Brain pericyte (primary cell): Measurements from ENCODE around the gene THBD.

Experiments
- DNase-seq: peaks from one replicate; pipeline ENCODE4 v3.0.0-alpha.2; 2012; ENCODE audit warnings: low read depth, low spot score

The THBD gene

DNA sequence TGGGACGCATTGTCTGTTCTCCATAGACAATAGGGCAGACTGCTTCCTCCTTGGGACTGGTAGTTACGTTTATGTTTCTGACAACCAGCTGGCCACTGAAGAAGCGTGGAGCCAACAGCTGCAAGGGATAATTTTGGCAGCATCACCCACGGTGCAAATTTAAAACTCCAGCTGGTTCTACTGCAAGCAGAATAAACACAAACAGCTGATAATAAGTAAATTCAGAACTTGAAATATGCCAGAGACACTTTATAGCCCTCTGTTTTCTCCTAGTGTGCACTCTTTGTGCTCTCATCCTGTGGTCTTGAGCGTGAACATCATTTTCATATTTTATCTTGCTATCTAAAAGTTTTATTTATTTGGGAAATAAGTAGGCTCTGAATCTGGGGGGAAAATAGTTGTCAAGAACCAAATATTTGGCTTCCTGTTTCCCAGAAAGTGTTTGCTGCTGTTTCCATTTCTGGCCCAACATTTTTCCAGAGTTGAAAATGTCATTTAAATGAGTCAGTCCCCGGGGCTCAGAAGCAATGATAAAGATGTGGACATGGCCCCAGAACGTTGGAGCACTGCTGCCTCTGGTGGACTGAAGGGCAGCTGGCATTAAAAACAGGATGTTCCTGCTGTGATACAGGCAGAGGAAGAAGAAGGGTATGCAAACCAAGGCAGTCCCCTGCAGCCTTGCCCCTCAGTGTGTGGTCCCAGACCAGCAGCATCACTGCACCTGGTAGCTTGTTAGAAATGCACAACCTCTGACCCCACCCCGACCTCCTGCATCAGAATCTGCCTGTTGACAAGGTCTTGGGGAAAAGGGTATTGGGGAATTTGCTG, 12.5 kb upstream of the THBD start:
- DNase-seq = no peak

DNA sequence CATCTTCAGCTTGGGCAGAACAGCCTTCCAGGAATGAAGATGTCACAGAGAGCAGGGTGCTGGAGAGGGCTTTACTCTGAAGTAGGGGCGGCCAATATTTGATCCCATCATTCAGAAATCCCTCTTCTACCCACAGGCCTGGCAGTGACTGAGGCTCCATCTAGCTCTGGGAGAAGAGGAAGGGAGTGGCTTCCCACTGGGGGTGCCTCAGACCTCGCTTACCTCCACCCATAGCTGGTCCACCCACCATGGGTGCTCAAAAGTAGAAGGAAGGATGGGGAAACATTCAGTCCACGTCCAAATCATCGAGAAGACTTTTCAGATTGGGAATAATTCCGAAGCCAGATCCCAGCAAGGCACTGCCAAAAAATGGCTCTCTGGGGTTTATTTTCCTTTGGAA, 11.8 kb upstream of the THBD start:
- no peak for DNase-seq

DNA sequence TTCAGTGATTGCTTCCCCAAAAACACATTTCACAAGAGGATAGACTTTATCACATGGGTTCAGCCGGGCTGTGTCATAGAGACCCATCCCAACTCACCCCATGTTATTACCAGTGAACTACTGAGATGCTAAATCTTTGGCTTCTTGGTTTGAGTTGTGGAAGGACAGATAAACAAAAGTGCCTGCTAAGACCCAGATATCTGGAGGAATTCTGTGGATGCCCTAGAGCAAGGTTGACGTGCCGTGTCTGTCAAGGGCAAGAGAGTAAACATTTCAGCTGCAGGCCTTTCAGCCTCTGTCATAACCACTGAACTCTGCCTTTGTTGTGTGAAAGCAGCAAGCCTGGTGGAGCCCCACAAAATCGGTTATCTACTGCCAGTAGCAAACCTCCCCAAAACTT, 11.2 kb upstream of the THBD start:
- DNase-seq = no peak

GRCh38 chr20:23059846-23060245, 10.4 kb upstream of the THBD start:
- no peak for DNase-seq

- DNase-seq = no peak
Observed at GRCh38 chr20:23059001-23059400, 9.5 kb upstream of the THBD start.

GRCh38 chr20:23058240-23058639, 8.8 kb upstream of the THBD start:
- no peak for DNase-seq

DNA sequence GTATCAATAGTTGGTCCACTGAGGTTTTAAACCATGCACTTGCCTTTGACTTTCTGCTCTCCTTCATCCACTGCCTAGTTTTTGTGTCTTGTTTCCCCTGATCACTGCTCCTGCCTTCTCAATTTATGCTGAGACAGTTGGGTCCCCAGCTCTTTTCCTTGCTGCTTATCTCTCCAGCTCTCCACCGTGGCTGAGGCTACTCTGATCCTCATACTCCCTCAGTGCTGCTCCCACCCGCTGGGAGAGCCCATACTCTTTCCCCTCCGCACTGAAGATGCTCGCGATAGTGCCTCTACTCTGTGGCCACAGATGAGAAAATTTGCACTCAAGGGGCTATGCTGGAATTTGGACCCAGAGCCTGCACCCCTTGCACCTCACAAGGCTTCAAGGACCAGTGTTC, 3.4 kb upstream of the THBD start:
- no peak for DNase-seq

GRCh38 chr20:23050847-23051627, 1.6 kb upstream of the THBD start:
- DNase-seq = peak; percentile 65

DNA sequence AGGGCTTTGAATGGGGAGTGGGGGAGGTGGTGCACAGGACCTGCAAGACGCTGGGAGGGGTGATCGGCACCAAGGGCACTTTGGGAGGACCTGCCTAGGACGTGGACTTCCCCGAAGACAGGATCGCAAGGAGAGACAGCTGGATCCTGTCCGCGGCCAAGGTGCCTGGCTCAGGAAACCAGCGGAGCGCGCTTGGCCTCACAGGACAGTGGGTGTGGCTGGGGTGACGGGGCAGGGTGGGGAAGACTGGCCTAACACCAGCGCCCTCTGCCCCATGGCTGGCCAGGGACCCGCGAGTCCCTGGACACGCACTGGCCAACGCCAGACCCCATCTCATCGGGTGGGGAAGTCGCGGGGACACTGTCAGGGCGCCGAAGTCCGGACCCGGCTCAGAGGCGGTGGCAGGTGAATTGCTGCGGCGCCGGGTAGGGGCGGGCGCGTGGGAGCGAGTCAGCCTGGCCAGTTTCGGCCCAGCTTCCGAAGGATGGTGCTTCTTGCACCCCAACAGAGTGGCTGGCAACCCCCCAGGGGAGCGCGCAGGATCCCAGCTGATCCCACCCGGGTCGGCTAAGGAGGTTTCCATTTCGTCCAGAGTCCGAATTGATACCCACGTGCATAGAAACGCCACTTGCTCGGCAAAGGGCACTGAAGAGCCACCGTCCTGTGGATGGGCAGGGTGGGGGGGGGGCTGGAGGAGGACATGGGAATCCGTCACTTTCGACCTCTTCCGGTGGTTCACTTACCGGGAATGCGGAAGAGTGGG, 785 bp upstream of the THBD start:
- no peak for DNase-seq

DNA sequence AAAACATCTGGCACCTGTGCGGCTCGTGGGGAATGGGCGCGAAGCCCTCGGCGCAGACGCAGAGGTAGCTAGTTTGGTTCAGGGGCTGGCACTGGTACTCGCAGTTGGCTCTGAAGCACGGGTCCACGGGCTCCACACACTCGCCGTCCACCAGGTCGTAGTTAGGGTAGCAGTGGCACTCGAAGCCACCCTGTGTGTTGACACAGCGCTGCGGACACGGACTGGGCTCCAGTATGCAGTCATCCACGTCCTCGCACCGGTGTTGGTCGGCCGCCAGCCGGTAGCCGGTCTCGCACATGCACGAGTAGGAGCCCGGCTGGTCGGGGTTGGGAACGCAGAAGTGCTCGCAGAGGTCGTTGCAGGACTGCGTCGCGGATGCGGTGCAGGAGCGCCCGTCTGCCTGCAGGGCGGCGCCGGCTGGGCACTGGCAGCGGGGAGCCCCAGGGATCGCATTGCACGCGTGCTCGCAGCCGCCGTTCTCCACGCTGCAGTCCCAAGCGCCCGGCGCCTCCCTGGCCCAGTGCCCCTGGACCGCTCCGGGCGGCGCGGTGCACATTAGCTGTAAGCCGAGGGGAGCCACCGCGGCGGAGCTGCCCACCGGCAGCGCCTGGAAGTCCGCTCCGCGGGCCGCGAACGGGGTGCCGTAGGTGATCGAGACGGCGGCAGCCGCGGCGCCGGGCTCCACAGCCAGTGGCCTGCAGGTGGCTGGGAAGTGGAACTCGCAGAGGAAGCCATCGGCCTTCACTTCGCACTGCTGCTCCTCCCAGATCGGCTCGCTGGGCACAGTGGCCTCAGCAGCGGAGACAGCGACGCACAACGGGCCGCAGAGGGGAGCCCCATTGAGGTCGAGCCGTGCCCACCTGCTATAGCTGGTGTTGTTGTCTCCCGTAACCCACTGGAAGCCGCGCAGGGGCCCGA, 930 bp downstream of the THBD start:
- no peak for DNase-seq

- no peak for DNase-seq
Observed at GRCh38 chr20:23047738-23048214, 1.7 kb downstream of the THBD start.

GRCh38 chr20:23047001-23047737, 2.3 kb downstream of the THBD start:
- no peak for DNase-seq

DNA sequence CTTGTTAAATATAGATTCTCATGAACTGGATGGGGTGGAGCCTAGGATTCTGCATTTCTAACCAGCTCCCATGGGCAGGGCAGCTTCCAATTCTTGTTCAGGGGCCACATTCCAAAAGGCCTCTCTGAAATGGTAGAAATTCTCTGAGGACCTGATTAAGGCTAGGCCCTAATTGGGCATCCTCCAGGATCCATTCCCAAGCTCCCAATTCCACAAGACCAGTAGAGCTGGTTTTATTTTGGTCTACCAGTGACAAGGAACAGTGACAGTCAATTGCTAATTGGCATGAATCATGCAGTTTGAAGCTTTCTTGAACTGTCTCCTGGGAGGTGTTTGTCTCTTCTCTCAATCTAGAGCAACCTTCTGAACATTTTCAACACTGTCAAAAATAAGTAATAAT, 3.0 kb downstream of the THBD start:
- DNase-seq = no peak

DNA sequence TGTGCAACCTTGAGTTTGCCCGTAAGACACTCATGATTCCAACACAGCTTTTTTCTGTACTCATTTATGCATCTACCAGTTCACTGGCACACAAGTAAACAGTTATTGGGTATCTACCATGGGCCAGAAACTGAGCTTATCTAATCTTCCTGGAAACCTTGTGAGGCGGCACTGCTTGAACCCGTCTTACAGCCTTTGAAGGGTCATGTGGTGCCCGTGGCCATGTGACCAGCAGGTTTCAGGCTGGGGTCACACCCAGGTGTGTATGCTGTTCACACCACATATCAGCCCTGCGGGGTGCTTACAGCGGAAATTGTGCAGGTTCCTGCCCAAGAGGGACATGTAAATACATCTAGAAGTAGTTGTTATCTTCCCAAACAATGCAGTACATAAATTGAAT, 6.1 kb downstream of the THBD start:
- no peak for DNase-seq

- DNase-seq = no peak
Observed at GRCh38 chr20:23042270-23042669, 7.2 kb downstream of the THBD start.

DNA sequence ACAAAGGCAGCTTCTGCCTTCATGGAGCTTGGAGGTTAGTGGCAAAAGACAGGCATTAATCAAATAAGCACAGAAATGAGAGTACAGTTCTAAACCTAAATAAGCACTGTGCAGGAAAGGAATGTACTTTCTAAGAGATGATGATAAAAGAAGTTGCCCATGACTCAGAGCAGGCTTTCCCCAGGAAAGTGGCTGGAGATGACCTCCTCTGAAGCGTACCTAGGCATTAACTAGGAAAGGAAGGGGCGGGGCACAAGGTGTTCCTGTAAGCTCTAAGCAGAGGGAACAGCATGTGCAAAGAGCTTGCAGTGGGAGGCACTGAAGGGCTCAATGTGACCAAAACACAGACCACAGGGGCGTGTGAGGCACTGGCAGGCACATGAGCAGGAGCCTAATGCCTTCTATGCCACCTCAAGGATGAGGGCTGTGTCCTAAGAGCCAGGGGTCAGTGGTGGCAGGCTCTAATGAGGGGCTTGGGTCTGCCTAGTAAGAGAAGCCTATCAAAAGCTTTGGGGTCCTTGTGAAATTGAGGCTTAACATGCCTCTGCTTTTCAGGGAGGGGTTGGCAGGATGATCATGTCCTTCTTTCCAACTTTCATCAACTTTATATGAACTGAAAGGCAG, 9.5 kb downstream of the THBD start:
- no peak for DNase-seq

DNA sequence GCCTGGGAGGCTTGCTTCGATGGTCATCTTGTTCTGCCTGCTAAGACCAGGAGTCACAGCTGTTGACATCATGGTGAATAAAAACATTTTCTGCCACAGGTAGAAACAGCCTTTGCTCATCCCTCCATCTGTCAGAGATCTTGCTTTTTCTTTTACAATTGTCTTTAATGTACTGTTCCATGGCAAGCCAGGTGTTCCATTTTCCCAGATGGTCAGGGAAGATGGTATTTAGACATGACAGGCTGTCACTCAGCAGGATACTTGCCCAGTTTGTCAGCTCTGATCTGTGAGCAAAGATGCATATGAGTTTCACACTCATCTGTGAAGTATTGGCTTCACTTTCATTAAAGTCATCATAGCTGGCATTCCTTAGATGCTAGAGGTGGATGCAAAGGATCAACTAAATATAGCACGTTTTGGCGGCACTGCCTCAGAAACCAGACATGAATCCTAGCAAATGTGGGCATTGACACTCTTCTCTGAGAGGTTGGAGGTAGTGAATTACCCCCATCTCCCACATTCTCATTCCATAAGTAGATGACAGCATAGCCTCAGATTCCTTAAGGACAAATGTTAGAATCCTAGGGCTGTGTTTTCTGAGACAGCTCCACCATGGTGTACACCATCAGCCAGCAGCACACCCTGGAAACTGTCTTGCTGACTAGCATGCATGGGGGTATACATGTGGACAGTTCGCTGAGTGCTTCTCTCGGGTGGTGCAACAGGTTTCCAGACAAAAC, 10.2 kb downstream of the THBD start:
- no peak for DNase-seq

DNA sequence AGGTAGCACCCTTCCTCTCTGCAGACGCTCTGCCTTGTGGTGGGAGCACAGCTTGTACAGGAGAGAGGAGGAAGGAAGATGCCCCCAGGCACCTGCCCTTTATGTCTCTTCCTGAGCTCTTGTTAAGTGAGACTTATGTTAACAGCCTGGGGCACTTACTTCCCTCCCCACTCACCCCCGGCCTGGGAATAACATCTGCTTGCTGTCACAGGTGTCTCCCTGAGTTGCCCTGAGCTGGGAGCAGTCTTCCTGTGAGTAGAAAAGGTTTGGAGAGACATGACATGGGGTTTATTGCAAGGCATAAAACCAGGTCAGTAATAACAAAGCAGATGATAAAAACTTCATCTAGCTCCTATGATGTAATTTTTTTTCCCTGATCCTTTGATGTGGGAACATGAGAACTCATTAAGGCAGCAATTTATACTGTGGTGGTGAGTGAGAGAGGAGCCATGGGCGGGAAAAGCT, 12.4 kb downstream of the THBD start:
- no peak for DNase-seq

GRCh38 chr20:23036371-23036770, 13.1 kb downstream of the THBD start:
- DNase-seq = no peak
